ENCODE measurements around the gene KCNMB1.

DNA sequence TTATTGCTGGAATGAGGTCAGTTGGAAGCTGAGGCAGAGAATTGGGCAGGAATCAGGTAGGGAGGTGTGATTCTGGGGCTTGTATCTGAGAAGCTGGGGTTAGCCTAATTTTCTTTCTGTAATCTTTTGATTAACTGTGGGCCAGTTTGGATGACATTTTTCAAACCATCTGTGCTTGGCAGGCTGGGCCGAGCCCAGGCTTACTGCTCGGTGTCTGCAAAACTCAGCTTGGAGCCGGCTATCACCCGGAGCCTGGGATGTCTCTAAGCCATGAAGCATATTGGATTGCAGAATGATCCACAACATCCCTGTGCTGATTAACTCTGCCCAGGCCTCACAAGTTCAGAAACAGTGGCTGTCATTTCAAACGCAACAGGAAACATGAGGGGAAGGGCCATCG, 26.5 kb downstream of the KCNMB1 start:
- no peak for TF ChIP-seq CTCF (IDR thresholded peaks at IDR 0.05)
- no peak for TF ChIP-seq POLR2A (IDR thresholded peaks at IDR 0.05)
